Immature natural killer cell (primary cell): ENCODE data around the gene NPPB. TPM values are rescaled to one million over a fixed set of nuclear protein-coding genes. Genes with fewer than 3 reads are reported as not detected.

ENCODE experiments used
- DNase-seq, 3 donors: peaks; one replicate each; pipeline ENCODE4 v3.0.0; 2022; ENCODE audit warnings: mixed read lengths in 1 of 3
- H3K27ac Mint-ChIP-seq, 6 donors: one replicate each; pipeline ENCODE4 v1.8.0; 2020; ENCODE audit warnings: mixed read lengths in 6 of 6, mild to moderate bottlenecking in 5 of 6, inconsistent platforms in 4 of 6, moderate library complexity in 3 of 6
- H3K27me3 Mint-ChIP-seq, 3 donors: one replicate each; pipeline ENCODE4 v1.8.0; 2020 to 2021; ENCODE audit warnings: low read depth in 3 of 3, mild to moderate bottlenecking in 3 of 3, mixed read lengths in 3 of 3, moderate library complexity in 3 of 3, inconsistent platforms in 1 of 3
- H3K36me3 Mint-ChIP-seq, 3 donors: one replicate each; pipeline ENCODE4 v1.8.0; 2020; ENCODE audit warnings: mixed read lengths in 3 of 3, inconsistent platforms in 2 of 3, mild to moderate bottlenecking in 2 of 3
- H3K4me1 Mint-ChIP-seq, 2 donors: one replicate each; pipeline ENCODE4 v1.8.0; 2020; ENCODE audit warnings: inconsistent platforms in 2 of 2, mild to moderate bottlenecking in 2 of 2, mixed read lengths in 2 of 2, moderate library complexity in 1 of 2
- H3K4me3 Mint-ChIP-seq, 5 donors: one replicate each; pipeline ENCODE4 v1.8.0; 2020; ENCODE audit warnings: mild to moderate bottlenecking in 5 of 5, mixed read lengths in 5 of 5, inconsistent platforms in 3 of 5, moderate library complexity in 3 of 5
- H3K9me3 Mint-ChIP-seq, 6 donors: one replicate each; pipeline ENCODE4 v1.8.0; 2020; ENCODE audit warnings: mild to moderate bottlenecking in 6 of 6, mixed read lengths in 6 of 6, inconsistent platforms in 4 of 6, moderate library complexity in 3 of 6
- polyA plus RNA-seq, 3 donors: library from polyadenylated mRNA; unstranded; fragments of 300-500 nt; fragmentation: Illumina TruSeq; gene quantifications; one replicate each; pipeline ENCODE4 v1.2.3, GENCODE V29; 2021

NPPB gene
- polyA plus RNA-seq, 3 donors from 2014 or later: not detected

GRCh38 chr1:11857164-11857851, 1.4 kb downstream of the NPPB start:
- Mint-ChIP-seq H3K9me3 (no peaks in the 10 kb centered on the region), H3K27ac (no peak overlapping the region), H3K4me1 (no peaks in the 10 kb centered on the region), H3K4me3 (no peak overlapping the region), H3K36me3 (no peaks in the 10 kb centered on the region), H3K27me3 (peaks cover 9 to 23% (median 9%) of the 10 kb centered on the region in 3 donors)
- DNase-seq: no peak

- H3K4me3 Mint-ChIP-seq: no peak overlapping the region
- no peaks in the 10 kb centered on the region for H3K4me1 Mint-ChIP-seq
- no peaks in the 10 kb centered on the region for H3K36me3 Mint-ChIP-seq
- no peak overlapping the region for H3K27ac Mint-ChIP-seq
- H3K9me3 Mint-ChIP-seq: no peaks in the 10 kb centered on the region
- DNase-seq: no peak
- H3K27me3 Mint-ChIP-seq: peaks cover 9 to 23% (median 10%) of the 10 kb centered on the region in 3 donors
Observed at GRCh38 chr1:11856698-11857097, 2.0 kb downstream of the NPPB start.

GRCh38 chr1:11855430-11855829, 3.3 kb downstream of the NPPB start:
- H3K9me3 Mint-ChIP-seq: no peaks in the 10 kb centered on the region
- no peaks in the 10 kb centered on the region for H3K4me1 Mint-ChIP-seq
- no peak overlapping the region for H3K4me3 Mint-ChIP-seq
- H3K36me3 Mint-ChIP-seq: no peaks in the 10 kb centered on the region
- H3K27me3 Mint-ChIP-seq: peaks cover 5 to 23% (median 6%) of the 10 kb centered on the region in 3 donors
- no peak for DNase-seq
- no peak overlapping the region for H3K27ac Mint-ChIP-seq

- H3K9me3 Mint-ChIP-seq: no peaks in the 10 kb centered on the region
- H3K4me3 Mint-ChIP-seq: no peak overlapping the region
- DNase-seq: no peak
- H3K4me1 Mint-ChIP-seq: no peaks in the 10 kb centered on the region
- no peaks in the 10 kb centered on the region for H3K36me3 Mint-ChIP-seq
- H3K27ac Mint-ChIP-seq: no peak overlapping the region
- H3K27me3 Mint-ChIP-seq: peaks cover 1 to 22% (median 6%) of the 10 kb centered on the region in 3 donors
Observed at GRCh38 chr1:11854519-11854918, 4.2 kb downstream of the NPPB start.

GRCh38 chr1:11851180-11851579, 7.6 kb downstream of the NPPB start:
- no peak overlapping the region for H3K4me3 Mint-ChIP-seq
- no peak overlapping the region for H3K27ac Mint-ChIP-seq
- no peak for DNase-seq
- H3K36me3 Mint-ChIP-seq: no peaks in the 10 kb centered on the region
- no peaks in the 10 kb centered on the region for H3K9me3 Mint-ChIP-seq
- no peaks in the 10 kb centered on the region for H3K4me1 Mint-ChIP-seq
- H3K27me3 Mint-ChIP-seq: peaks cover 0 to 7% (median 1%) of the 10 kb centered on the region in 3 donors

DNA sequence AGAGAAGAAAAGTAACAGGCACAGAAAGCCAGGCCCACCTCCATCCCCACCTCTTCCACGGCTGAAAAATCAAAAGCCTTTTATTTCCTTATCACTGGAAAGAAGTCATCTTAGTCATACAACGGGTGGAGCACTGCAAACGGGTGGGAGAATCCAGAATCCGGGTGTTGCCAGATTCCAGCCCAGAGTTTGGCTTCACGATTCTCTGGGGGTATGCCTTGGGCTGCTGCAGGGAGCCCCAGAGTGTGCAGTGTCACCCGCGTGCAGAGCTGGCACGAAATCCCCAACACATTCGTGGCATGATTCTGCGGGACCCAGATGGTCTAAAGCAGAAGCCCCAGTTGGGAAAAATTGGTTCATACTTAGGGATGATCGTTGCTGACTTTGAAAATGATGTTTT, 8.6 kb downstream of the NPPB start:
- H3K27ac Mint-ChIP-seq: no peak overlapping the region
- no peak overlapping the region for H3K4me3 Mint-ChIP-seq
- peaks cover 0 to 7% (median 1%) of the 10 kb centered on the region in 3 donors for H3K27me3 Mint-ChIP-seq
- H3K36me3 Mint-ChIP-seq: peaks cover 4 to 5% (median 4%) of the 10 kb centered on the region in 3 donors
- H3K4me1 Mint-ChIP-seq: no peaks in the 10 kb centered on the region
- no peak for DNase-seq
- H3K9me3 Mint-ChIP-seq: no peaks in the 10 kb centered on the region

DNA sequence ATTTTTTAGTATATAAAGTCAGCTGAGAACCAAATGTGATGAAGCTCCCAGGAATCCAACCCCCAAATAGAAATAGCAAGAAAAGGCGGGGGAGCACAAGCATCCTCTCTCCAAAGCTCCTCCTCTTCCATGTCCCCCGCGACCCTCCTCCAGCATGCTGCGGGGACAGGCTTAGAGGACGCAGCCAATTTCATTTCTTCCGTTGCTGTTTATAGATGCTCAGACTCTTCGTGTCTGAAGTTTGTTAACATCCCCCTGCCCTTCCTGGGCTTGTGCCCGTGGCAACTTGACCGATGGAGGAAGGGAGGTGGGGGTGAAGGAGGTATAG, 10.4 kb downstream of the NPPB start:
- Mint-ChIP-seq H3K9me3 (no peaks in the 10 kb centered on the region), H3K36me3 (peaks cover 4 to 12% (median 9%) of the 10 kb centered on the region in 3 donors), H3K4me1 (peaks cover 0 to 2% of the 10 kb centered on the region in 2 donors), H3K4me3 (no peak overlapping the region), H3K27ac (no peak overlapping the region), H3K27me3 (peaks cover 0 to 3% (median 1%) of the 10 kb centered on the region in 3 donors)
- no peak for DNase-seq

DNA sequence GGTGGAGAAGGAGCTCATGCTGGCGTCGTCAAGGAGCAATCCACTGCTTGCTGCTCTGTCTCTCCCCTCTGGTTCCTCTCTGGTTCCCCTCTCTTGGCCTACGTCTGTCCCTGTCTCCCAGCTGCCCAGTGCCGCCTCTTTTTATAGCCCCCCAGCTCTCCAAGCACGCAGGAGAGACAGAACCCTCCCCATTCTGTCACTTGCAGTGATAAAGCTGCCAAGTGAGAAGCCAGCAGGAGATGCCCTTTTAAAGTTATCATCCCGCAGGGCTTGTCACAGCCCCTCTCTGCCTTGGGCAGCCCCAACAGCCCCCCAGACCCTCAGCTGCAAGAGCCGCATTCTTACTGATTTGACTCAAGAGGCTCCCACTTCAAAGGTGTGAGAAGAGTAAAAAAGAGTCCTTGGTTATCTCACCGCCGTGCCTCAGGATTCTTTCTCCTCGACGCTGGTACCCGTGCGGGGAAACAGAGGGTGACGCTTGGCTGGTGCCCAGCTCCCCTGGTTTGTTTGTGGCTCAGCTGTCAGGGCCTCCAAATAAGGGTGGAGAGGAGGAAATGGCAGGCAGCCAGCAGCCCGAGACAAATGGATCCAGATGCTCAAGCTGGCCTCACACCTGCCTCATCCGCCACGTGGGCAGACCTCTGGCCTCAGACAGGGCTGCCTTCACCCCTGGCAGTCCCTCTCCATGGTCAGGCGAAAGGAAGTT, 10.9 kb downstream of the NPPB start, which contains the start of gene NPPA:
Gene NPPA (minus strand): TSS at position 117 of the 706 bp plus-strand sequence. CDS start 99 bp downstream, at position 18.
- Mint-ChIP-seq H3K4me3 (no peak within 1 kb of the TSS), H3K4me1 (peaks cover 0 to 2% of the 10 kb centered on the region in 2 donors), H3K27ac (no peak within 1 kb of the TSS), H3K9me3 (no peaks in the 10 kb centered on the region), H3K27me3 (peaks cover 0 to 1% (median under 1%) of the 10 kb centered on the region in 3 donors), H3K36me3 (peaks cover 4 to 12% (median 9%) of the 10 kb centered on the region in 3 donors)
- DNase-seq: no peak

- Mint-ChIP-seq H3K36me3 (peaks cover 8 to 24% (median 17%) of the 10 kb centered on the region in 3 donors), H3K4me1 (peaks cover 0 to 7% of the 10 kb centered on the region in 2 donors), H3K9me3 (no peaks in the 10 kb centered on the region), H3K27ac (no peak overlapping the region), H3K4me3 (no peak overlapping the region), H3K27me3 (no peaks in the 10 kb centered on the region)
- peak in 1 of 3 donors; percentile 11 for DNase-seq
Observed at GRCh38 chr1:11845641-11846335, 13.0 kb downstream of the NPPB start.

GRCh38 chr1:11842154-11843041, 16.3 kb downstream of the NPPB start:
- no peak overlapping the region for H3K4me3 Mint-ChIP-seq
- peaks cover 5 to 7% of the 10 kb centered on the region in 2 donors for H3K4me1 Mint-ChIP-seq
- no peak overlapping the region for H3K27ac Mint-ChIP-seq
- no peaks in the 10 kb centered on the region for H3K27me3 Mint-ChIP-seq
- H3K36me3 Mint-ChIP-seq: peaks cover 11 to 36% (median 23%) of the 10 kb centered on the region in 3 donors
- peaks cover 0 to 1% (median 0%) of the 10 kb centered on the region in 6 donors for H3K9me3 Mint-ChIP-seq
- DNase-seq: no peak

DNA sequence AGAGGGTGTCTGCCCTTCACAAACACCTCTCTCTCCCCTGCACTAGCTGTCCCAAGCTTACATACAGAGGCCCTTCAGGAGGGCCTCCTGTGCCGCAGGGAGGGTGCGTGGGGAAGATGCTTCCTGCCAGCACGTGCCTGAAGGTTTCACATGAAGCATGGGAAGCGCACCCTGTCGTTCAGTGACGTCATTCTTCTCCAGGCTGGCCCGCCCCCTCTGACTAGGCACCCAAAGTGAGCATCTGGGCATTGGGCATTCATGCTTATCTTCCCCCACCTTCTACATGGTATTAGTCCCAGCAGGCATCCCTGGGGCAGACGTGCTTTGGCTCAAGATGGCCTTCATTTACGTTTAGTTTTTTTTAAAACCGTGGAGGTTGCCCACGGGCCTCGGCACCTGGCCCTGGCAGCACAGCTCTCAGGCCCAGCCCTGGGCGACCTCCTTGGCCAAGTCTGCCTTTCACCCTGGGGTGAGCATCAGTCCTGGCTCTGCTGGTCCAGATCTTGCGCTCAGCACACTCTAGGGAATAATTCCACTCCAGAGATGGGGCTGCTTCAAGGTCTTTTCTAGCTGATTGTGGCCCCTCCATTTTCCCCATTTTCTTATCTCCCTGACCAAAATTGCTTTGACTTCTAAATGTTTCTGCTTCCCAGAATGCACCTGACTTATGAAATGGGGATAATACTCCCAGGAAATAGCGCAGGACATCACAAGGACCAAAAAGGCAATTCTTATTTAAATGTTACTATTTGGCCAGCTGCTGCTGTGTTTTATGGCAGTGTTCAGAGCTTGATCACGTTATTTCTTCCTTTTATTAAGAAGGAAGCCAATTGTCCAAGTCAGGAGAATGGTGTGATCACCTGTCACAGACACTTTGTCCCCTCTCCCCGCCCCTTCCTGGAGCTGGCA, 17.2 kb downstream of the NPPB start:
- H3K4me3 Mint-ChIP-seq: no peak overlapping the region
- H3K4me1 Mint-ChIP-seq: peaks cover 5 to 7% of the 10 kb centered on the region in 2 donors
- H3K27me3 Mint-ChIP-seq: no peaks in the 10 kb centered on the region
- no peak overlapping the region for H3K27ac Mint-ChIP-seq
- no peak for DNase-seq
- peaks cover 11 to 37% (median 23%) of the 10 kb centered on the region in 3 donors for H3K36me3 Mint-ChIP-seq
- H3K9me3 Mint-ChIP-seq: peaks cover 0 to 1% (median 0%) of the 10 kb centered on the region in 6 donors
